Caco-2 (cell line): ENCODE data around the gene FYTTD1. TPM values are rescaled to one million over a fixed set of nuclear protein-coding genes. Genes with fewer than 3 reads are reported as not detected.
A peak's percentile ranks its signal among the peaks of the same experiment; 100 is the strongest.

Source experiments
- BruUV-seq: library from RNA; stranded (reverse); fragments of 400-500 nt; replicated peaks from 2 replicates; lab custom pipeline; 2021; lab: Mats Ljungman, UMichigan
- CTCF ChIA-PET: fragments of 300-600 bp; sonication (Branson Sonifier 250); formaldehyde crosslinking; loops from one replicate; lab custom pipeline; 2022; ENCODE audit warnings: antibody characterized with exemption; lab: Charles Lee
- POLR2A ChIA-PET: fragments of 300-600 bp; sonication (Branson Sonifier 250); formaldehyde crosslinking; loops from one replicate; lab custom pipeline; 2022; ENCODE audit warnings: antibody characterized with exemption; lab: Charles Lee
- DNase-seq, 2 experiments: peaks; one replicate each; pipeline versions ENCODE4 v3.0.0 to v3.0.0-alpha.2; 2020 to 2022
- H3K27me3 ChIP-seq: replicated peaks from 2 replicates; pipeline ENCODE4 v1.6.0; 2011; ENCODE audit warnings: low read length; ENCODE audit not compliant: control insufficient read depth, insufficient read depth
- H3K36me3 ChIP-seq: 2 replicates; pipeline ENCODE4 v1.5.1; 2011; ENCODE audit warnings: low read length; ENCODE audit not compliant: control insufficient read depth, insufficient read depth
- H3K4me1 ChIP-seq: fragments of 250-450 bp; sonication (Bioruptor Pico); 2 replicates; pipeline ENCODE4 v1.5.1; 2020; ENCODE audit warnings: mild to moderate bottlenecking
- H3K4me3 ChIP-seq: 2 replicates; pipeline ENCODE4 v1.5.1; 2011; ENCODE audit warnings: low read depth, mild to moderate bottlenecking, control low read depth, low read length
- H3K9me3 ChIP-seq: fragments of 250-450 bp; sonication (Bioruptor Pico); 2 replicates; pipeline ENCODE4 v1.5.1; 2020; ENCODE audit warnings: mild to moderate bottlenecking, moderate library complexity
- H3K27ac Mint-ChIP-seq: one replicate; pipeline ENCODE4 v1.8.0; 2022; ENCODE audit warnings: mixed read lengths; ENCODE audit not compliant: unreplicated experiment
- H3K27me3 Mint-ChIP-seq: one replicate; pipeline ENCODE4 v1.8.0; 2022; ENCODE audit warnings: mixed read lengths; ENCODE audit not compliant: insufficient read depth, unreplicated experiment
- H3K36me3 Mint-ChIP-seq: one replicate; pipeline ENCODE4 v1.8.0; 2022; ENCODE audit warnings: mild to moderate bottlenecking, mixed read lengths; ENCODE audit not compliant: insufficient read depth, unreplicated experiment
- H3K4me1 Mint-ChIP-seq: one replicate; pipeline ENCODE4 v1.8.0; 2022; ENCODE audit warnings: low read depth, mixed read lengths; ENCODE audit not compliant: unreplicated experiment
- H3K4me3 Mint-ChIP-seq: one replicate; pipeline ENCODE4 v1.8.0; 2022; ENCODE audit warnings: mild to moderate bottlenecking, moderate library complexity, mixed read lengths; ENCODE audit not compliant: unreplicated experiment
- H3K9me3 Mint-ChIP-seq: one replicate; pipeline ENCODE4 v1.8.0; 2022; ENCODE audit warnings: mixed read lengths; ENCODE audit not compliant: unreplicated experiment
- intact Hi-C: fragments of 100-400 bp; cut with micrococcal nuclease; formaldehyde crosslinking; loops from one replicate; pipeline ENCODE4 v1.10.0; 2022; ENCODE audit not compliant: unreplicated experiment
- total RNA-seq: library from RNA; stranded (reverse); gene quantifications from 2 replicates; pipeline ENCODE4 v1.2.3, GENCODE V29; 2022
- TF ChIP-seq, protein P1 (sequence below), 2 experiments: fragments of 200-600 bp in 1 of 2; IDR thresholded peaks; 1 replicate in 1 of 2; 2 replicates in 1 of 2; pipeline versions ENCODE4 v1.5.1 to v1.8.0; 2011 to 2022; ENCODE audit warnings: antibody characterized with exemption in 1 of 2, control low read depth in 1 of 2, inconsistent platforms in 1 of 2, low read depth in 1 of 2, low read length in 1 of 2, mild to moderate bottlenecking in 1 of 2, moderate library complexity in 1 of 2; ENCODE audit not compliant: insufficient read depth in 1 of 2, severe bottlenecking in 1 of 2, unreplicated experiment in 1 of 2

Gene FYTTD1
- total RNA-seq, 1 experiment from 2014 or later = 41.6 TPM

DNA sequence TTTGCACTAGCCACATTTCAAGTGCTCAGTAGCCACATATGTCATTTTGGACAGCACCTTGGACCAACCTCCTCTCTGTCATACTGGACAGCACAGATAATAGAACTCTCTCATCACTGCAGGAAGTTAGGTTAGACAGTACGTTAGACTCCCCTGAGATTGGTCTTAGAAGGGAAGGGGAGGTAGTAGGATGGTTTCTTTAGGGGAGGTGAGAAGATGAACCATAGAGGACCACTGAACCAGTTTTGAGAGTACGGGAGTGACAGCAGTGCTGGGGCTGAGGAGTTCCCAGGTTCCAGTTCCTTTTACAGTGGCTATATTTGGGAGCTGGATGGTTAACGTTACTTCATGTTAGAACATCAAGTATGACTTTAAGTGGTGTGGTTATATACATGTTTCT, 49.2 kb downstream of the FYTTD1 start:
- Mint-ChIP-seq H3K27ac (no peak overlapping the region), H3K4me1 (no peaks in the 10 kb centered on the region), H3K4me3 (no peak overlapping the region), H3K9me3 (no peaks in the 10 kb centered on the region), H3K27me3 (no peaks in the 10 kb centered on the region), H3K36me3 (no peaks in the 10 kb centered on the region)
- H3K9me3 ChIP-seq = no peaks in the 10 kb centered on the region
- intact Hi-C loops = no loop called here
- POLR2A ChIA-PET = no interaction called here
- no peaks in the 10 kb centered on the region for H3K36me3 ChIP-seq
- TF ChIP-seq, protein P1, sequence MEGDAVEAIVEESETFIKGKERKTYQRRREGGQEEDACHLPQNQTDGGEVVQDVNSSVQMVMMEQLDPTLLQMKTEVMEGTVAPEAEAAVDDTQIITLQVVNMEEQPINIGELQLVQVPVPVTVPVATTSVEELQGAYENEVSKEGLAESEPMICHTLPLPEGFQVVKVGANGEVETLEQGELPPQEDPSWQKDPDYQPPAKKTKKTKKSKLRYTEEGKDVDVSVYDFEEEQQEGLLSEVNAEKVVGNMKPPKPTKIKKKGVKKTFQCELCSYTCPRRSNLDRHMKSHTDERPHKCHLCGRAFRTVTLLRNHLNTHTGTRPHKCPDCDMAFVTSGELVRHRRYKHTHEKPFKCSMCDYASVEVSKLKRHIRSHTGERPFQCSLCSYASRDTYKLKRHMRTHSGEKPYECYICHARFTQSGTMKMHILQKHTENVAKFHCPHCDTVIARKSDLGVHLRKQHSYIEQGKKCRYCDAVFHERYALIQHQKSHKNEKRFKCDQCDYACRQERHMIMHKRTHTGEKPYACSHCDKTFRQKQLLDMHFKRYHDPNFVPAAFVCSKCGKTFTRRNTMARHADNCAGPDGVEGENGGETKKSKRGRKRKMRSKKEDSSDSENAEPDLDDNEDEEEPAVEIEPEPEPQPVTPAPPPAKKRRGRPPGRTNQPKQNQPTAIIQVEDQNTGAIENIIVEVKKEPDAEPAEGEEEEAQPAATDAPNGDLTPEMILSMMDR (IDR thresholded peaks at IDR 0.05; ENCODE audit: insufficient read depth in 1 of 2, low read depth in 1 of 2, low read length in 1 of 2, severe bottlenecking in 1 of 2, unreplicated experiment in 1 of 2) = no peak
- no TSS peak for BruUV-seq
- DNase-seq = no peak
- no peak overlapping the region for H3K4me3 ChIP-seq
- H3K27me3 ChIP-seq = no peaks in the 10 kb centered on the region
- CTCF ChIA-PET = no interaction called here
- H3K4me1 ChIP-seq = no peaks in the 10 kb centered on the region

DNA sequence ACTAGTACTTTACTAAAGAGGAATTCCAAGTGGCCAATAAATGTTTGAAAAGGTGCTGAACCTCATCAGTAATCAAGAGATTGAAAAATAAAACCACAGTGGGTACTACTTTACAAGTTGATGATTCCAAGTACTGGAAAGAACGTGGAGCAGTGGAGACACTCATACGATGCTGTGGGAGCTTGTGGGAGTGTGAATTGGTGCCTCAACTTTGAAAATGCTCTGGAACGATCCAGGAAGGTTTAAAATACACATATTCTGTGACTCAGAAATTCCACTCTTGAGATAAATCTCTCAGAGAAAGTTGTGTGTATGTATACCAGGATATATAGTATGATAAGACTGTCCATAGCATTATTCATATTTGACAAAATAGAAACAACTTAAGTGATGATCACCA, 50.7 kb downstream of the FYTTD1 start:
- CTCF ChIA-PET = no interaction called here
- Histone ChIP-seq H3K36me3 (no peaks in the 10 kb centered on the region), H3K9me3 (no peaks in the 10 kb centered on the region), H3K4me3 (no peak overlapping the region), H3K4me1 (no peaks in the 10 kb centered on the region), H3K27me3 (no peaks in the 10 kb centered on the region)
- Mint-ChIP-seq H3K27ac (no peak overlapping the region), H3K4me3 (no peak overlapping the region), H3K9me3 (no peaks in the 10 kb centered on the region), H3K27me3 (no peaks in the 10 kb centered on the region), H3K4me1 (no peaks in the 10 kb centered on the region), H3K36me3 (no peaks in the 10 kb centered on the region)
- TF ChIP-seq, protein P1 (IDR thresholded peaks at IDR 0.05; ENCODE audit: insufficient read depth in 1 of 2, low read depth in 1 of 2, low read length in 1 of 2, severe bottlenecking in 1 of 2, unreplicated experiment in 1 of 2) = no peak
- intact Hi-C loops = no loop called here
- POLR2A ChIA-PET = no interaction called here
- DNase-seq = no peak
- BruUV-seq = no TSS peak

DNA sequence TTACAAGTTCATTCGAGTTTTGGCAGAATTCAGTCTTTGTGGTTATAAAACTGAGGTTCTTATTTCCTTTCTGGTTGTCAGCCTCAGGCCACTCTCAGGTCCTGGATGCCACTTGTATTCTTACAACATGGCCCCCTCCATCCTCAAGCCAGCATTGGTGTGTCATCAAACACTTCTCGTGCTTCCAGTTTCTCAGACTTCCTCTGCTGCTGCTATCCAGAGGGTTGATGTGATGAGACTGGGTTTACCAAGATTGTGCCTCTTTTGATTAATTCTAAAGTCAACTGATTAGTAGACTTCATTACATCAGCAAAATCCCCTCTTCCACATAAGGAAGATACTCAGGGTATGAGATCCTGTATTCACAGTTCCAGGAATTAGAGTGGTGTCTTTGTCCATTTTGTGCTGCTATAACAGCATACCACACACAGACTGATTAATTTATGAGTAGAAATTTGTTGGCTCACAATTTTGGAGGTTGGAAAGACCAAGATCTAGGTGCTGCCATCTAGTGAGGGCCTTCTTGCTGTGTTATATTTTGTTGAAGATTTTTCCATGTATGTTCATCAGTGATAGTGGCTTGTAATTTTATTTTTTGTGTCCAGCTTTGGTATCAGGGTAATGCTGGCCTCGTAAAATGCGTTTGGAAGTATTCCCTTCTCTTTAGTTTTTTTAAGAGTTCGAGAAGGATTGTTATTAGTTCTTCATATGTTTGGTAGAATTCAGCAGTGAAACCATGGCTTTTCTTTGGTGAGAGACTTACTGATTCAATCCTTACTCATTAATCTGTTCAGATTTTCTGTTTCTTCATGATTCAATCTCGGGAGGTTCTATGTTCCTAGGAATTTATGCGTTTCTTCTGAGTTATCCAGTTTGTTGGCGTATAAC, 52.5 kb downstream of the FYTTD1 start:
- ChIA-PET POLR2A (no interaction called here), CTCF (no interaction called here)
- TF ChIP-seq, protein P1 (IDR thresholded peaks at IDR 0.05; ENCODE audit: insufficient read depth in 1 of 2, low read depth in 1 of 2, low read length in 1 of 2, severe bottlenecking in 1 of 2, unreplicated experiment in 1 of 2) = peak; percentile 25 to 37
- H3K27ac Mint-ChIP-seq = no peak overlapping the region
- no peak overlapping the region for H3K4me3 Mint-ChIP-seq
- intact Hi-C loops = no loop called here
- no peaks in the 10 kb centered on the region for H3K4me1 Mint-ChIP-seq
- H3K4me3 ChIP-seq = no peak overlapping the region
- no peaks in the 10 kb centered on the region for H3K9me3 ChIP-seq
- H3K36me3 Mint-ChIP-seq = peaks cover 1% of the 10 kb centered on the region
- no peaks in the 10 kb centered on the region for H3K27me3 ChIP-seq
- H3K27me3 Mint-ChIP-seq = no peaks in the 10 kb centered on the region
- no peaks in the 10 kb centered on the region for H3K4me1 ChIP-seq
- H3K36me3 ChIP-seq = no peaks in the 10 kb centered on the region
- no TSS peak for BruUV-seq
- DNase-seq = peak in 1 of 2 experiments; percentile 16
- no peaks in the 10 kb centered on the region for H3K9me3 Mint-ChIP-seq
